ENCODE measurements around the gene RBM47.

DNA sequence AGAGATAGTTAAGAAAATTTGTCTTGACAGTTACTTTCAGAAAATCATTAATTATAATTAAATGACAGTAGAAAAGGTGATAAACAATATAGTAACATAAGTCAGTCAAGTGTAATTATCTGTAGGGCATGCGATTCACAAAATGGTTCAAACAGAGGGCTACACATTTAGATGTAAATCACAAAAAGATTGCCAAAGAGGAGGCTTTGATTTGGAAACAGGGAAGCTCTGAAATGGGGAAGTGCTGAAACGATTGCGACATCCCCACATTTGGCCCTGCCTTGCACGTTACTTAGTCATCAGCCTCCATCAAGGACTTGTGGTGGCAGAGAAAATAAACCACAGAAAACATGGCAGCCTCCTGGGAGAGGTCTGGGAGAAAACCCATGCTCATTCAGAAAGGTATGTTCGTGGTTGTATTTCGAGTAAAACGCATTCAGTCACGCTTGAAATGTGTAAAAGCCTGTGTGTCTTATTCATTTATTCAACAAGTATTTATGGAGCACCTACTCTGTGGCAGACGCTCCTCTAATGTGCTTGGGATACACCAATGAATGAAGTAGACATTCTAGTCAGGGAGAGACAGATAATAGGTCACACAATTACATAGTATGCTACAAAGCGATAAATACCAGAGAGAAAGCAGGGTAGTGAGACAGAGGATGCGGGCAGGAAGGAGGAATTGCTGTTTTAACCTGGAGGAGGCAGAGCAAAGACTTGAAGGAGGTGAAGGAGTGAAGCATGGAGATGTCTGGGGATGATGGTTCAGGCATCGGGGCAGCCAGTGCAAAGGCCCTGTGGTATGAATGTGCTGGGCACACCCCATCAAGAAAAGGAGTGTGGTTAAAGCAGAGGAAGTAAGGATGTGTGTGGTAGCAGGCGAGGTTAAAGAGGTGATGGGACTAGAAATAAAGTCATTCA is 7.8 kb downstream of the RBM47 start:
- TF ChIP-seq, protein P1, sequence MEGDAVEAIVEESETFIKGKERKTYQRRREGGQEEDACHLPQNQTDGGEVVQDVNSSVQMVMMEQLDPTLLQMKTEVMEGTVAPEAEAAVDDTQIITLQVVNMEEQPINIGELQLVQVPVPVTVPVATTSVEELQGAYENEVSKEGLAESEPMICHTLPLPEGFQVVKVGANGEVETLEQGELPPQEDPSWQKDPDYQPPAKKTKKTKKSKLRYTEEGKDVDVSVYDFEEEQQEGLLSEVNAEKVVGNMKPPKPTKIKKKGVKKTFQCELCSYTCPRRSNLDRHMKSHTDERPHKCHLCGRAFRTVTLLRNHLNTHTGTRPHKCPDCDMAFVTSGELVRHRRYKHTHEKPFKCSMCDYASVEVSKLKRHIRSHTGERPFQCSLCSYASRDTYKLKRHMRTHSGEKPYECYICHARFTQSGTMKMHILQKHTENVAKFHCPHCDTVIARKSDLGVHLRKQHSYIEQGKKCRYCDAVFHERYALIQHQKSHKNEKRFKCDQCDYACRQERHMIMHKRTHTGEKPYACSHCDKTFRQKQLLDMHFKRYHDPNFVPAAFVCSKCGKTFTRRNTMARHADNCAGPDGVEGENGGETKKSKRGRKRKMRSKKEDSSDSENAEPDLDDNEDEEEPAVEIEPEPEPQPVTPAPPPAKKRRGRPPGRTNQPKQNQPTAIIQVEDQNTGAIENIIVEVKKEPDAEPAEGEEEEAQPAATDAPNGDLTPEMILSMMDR (IDR thresholded peaks at IDR 0.05; ENCODE audit: insufficient read depth, low read length, poor library complexity, severe bottlenecking) = no peak
- no peak for TF ChIP-seq EZH2phosphoT487 (conservative IDR thresholded peaks at IDR 0.05; ENCODE audit: low read length)
